OCI-M1 (cell line): Measurements from ENCODE around the gene DEPDC7.

Experiments
- DNase-seq: peaks from one replicate; lab custom pipeline; 2025; lab: John Stamatoyannopoulos, UW

Gene DEPDC7

GRCh38 chr11:33062137-33062536, 46.5 kb downstream of the DEPDC7 start:
- DNase-seq: no peak

- DNase-seq: peak; percentile 72
Measured at GRCh38 chr11:33063326-33063881, 47.7 kb downstream of the DEPDC7 start.

- DNase-seq: peak; percentile 36
Measured at GRCh38 chr11:33064033-33064825, 48.6 kb downstream of the DEPDC7 start.

GRCh38 chr11:33064866-33065265, 49.2 kb downstream of the DEPDC7 start:
- DNase-seq: no peak

- DNase-seq: peak; percentile 68
Measured at GRCh38 chr11:33065445-33066178, 49.9 kb downstream of the DEPDC7 start.

GRCh38 chr11:33067294-33067693, 51.6 kb downstream of the DEPDC7 start:
- DNase-seq: no peak

- no peak for DNase-seq
Measured at GRCh38 chr11:33068611-33069340, 53.1 kb downstream of the DEPDC7 start.

GRCh38 chr11:33072465-33072864, 56.8 kb downstream of the DEPDC7 start:
- no peak for DNase-seq
